Non-pigmented ciliary epithelial cell (primary cell): ENCODE data around the gene TBC1D24.

Source experiments
- DNase-seq: peaks from one replicate; pipeline ENCODE4 v3.0.0-alpha.2; 2010; ENCODE audit warnings: low read depth

The TBC1D24 gene

GRCh38 chr16:2450535-2450934 is 24.4 kb upstream of the TBC1D24 start:
- no peak for DNase-seq

- no peak for DNase-seq
Observed at GRCh38 chr16:2450975-2451381, 23.9 kb upstream of the TBC1D24 start.

GRCh38 chr16:2451851-2452320 is 23.0 kb upstream of the TBC1D24 start:
- DNase-seq: no peak

- DNase-seq: no peak
Observed at GRCh38 chr16:2452650-2453049, 22.3 kb upstream of the TBC1D24 start.

- DNase-seq: no peak
Observed at GRCh38 chr16:2455081-2455845, 19.7 kb upstream of the TBC1D24 start.

- DNase-seq: no peak
Observed at GRCh38 chr16:2456551-2457153, 18.3 kb upstream of the TBC1D24 start.

- DNase-seq: no peak
Observed at GRCh38 chr16:2457267-2457666, 17.7 kb upstream of the TBC1D24 start.

- DNase-seq: no peak
Observed at GRCh38 chr16:2457946-2458345, 17.0 kb upstream of the TBC1D24 start.

GRCh38 chr16:2458887-2459646 is 15.9 kb upstream of the TBC1D24 start:
- DNase-seq: no peak

GRCh38 chr16:2459647-2460390 is 15.1 kb upstream of the TBC1D24 start, which contains the start of gene TEDC2:
TSS of gene TEDC2 (plus strand) at chr16:2460109. CDS start at chr16:2460145, 36 bp downstream.
- DNase-seq: peak; percentile 60

GRCh38 chr16:2460391-2460713 is 14.6 kb upstream of the TBC1D24 start:
- DNase-seq: no peak

- DNase-seq: no peak
Observed at GRCh38 chr16:2460916-2461315, 14.0 kb upstream of the TBC1D24 start.

GRCh38 chr16:2462031-2462866 is 12.7 kb upstream of the TBC1D24 start:
- no peak for DNase-seq

- no peak for DNase-seq
Observed at GRCh38 chr16:2464333-2464732, 10.6 kb upstream of the TBC1D24 start.

- no peak for DNase-seq
Observed at GRCh38 chr16:2465653-2466415, 9.1 kb upstream of the TBC1D24 start.

GRCh38 chr16:2466667-2467527 is 8.0 kb upstream of the TBC1D24 start:
- DNase-seq: no peak

GRCh38 chr16:2467528-2468232 is 7.2 kb upstream of the TBC1D24 start:
- DNase-seq: no peak

- no peak for DNase-seq
Observed at GRCh38 chr16:2468233-2468724, 6.6 kb upstream of the TBC1D24 start.
